SU-DHL-6 (cell line): ENCODE measurements around the gene PIM1.

ENCODE experiments used
- H2AFZ ChIP-seq: fragments of 200-600 bp; sonication (generic); 2 replicates; pipeline ENCODE4 v1.6.1; 2014; ENCODE audit warnings: low read depth, mild to moderate bottlenecking, moderate library complexity, mixed read lengths, antibody characterized with exemption, low read length; ENCODE audit not compliant: severe bottlenecking
- H3F3A ChIP-seq: fragments of 200-600 bp; shearing (Covaris generic); 2 replicates; pipeline ENCODE4 v1.6.0; 2016; ENCODE audit warnings: antibody characterized with exemption, mild to moderate bottlenecking; ENCODE audit not compliant: insufficient read depth
- H3K27ac ChIP-seq: fragments of 200-600 bp; sonication (generic); 2 replicates; pipeline ENCODE4 v1.5.1; 2016; ENCODE audit warnings: low read depth, mild to moderate bottlenecking, low read length, moderate library complexity, mixed read lengths
- H3K27me3 ChIP-seq: fragments of 200-600 bp; sonication (generic), shearing (Covaris generic); 2 replicates; pipeline ENCODE4 v1.6.0; 2014; ENCODE audit warnings: mild to moderate bottlenecking, low read length
- H3K36me3 ChIP-seq: fragments of 200-600 bp; sonication (generic); 2 replicates; pipeline ENCODE4 v1.6.1; 2014; ENCODE audit warnings: mild to moderate bottlenecking, low read length, mixed read lengths
- H3K4me2 ChIP-seq: fragments of 300-600, 200-600 bp; shearing (Covaris generic), sonication (generic); 2 replicates; pipeline ENCODE4 v1.6.0; 2014; ENCODE audit warnings: low read length, low read depth, mild to moderate bottlenecking; ENCODE audit not compliant: poor library complexity, severe bottlenecking
- H3K4me3 ChIP-seq: fragments of 200-600 bp; sonication (generic); 2 replicates; pipeline ENCODE4 v1.5.1; 2014; ENCODE audit warnings: antibody characterized with exemption, low read length, mild to moderate bottlenecking, mixed read lengths; ENCODE audit not compliant: insufficient read depth, poor library complexity, severe bottlenecking
- H3K79me2 ChIP-seq: fragments of 200-600 bp; sonication (generic); 2 replicates; pipeline ENCODE4 v1.6.1; 2014; ENCODE audit warnings: mild to moderate bottlenecking, low read length, moderate library complexity; ENCODE audit not compliant: insufficient read depth
- H3K9ac ChIP-seq: fragments of 200-600 bp; sonication (generic); 2 replicates; pipeline ENCODE4 v1.7.0; 2014; ENCODE audit warnings: mild to moderate bottlenecking, low read length
- H3K9me2 ChIP-seq: fragments of 200-600 bp; sonication (generic); replicated peaks from 2 replicates; pipeline ENCODE4 v1.6.1; 2014; ENCODE audit warnings: low read length; ENCODE audit not compliant: insufficient read depth
- H3K9me3 ChIP-seq: fragments of 200-600 bp; sonication (generic); 2 replicates; pipeline ENCODE4 v1.6.1; 2014; ENCODE audit warnings: low read length, mixed read lengths; ENCODE audit not compliant: insufficient read depth
- H4K20me1 ChIP-seq: fragments of 200-600 bp; sonication (generic); 2 replicates; pipeline ENCODE4 v1.6.1; 2014; ENCODE audit warnings: low read depth, mild to moderate bottlenecking, antibody characterized with exemption, low read length, moderate library complexity, mixed read lengths
- CTCF ChIP-seq: fragments of 200-600 bp; sonication (generic); IDR thresholded peaks from one replicate; pipeline ENCODE4 v1.5.1; 2017; ENCODE audit warnings: antibody characterized with exemption, mild to moderate bottlenecking, low read length, moderate library complexity; ENCODE audit not compliant: insufficient read depth, poor library complexity, severe bottlenecking
- EZH2phosphoT487 ChIP-seq: fragments of 200-600 bp; sonication (generic), shearing (Covaris generic); conservative IDR thresholded peaks from 2 replicates; pipeline ENCODE4 v1.6.1; 2018; ENCODE audit warnings: mild to moderate bottlenecking, antibody characterized with exemption, low read length, moderate library complexity, mixed read lengths

Gene PIM1

GRCh38 chr6:37176268-37177076 is 6.5 kb downstream of the PIM1 start:
- Histone ChIP-seq H3K4me2 (no peak overlapping the region), H3K27me3 (no peaks in the 10 kb centered on the region), H3K79me2 (peaks cover 32% of the 10 kb centered on the region), H3K4me3 (no peak overlapping the region), H2AFZ (no peak overlapping the region), H3F3A (peaks cover 63% of the 10 kb centered on the region), H3K36me3 (peaks cover 39% of the 10 kb centered on the region), H3K9me3 (no peaks in the 10 kb centered on the region), H4K20me1 (peaks cover 35% of the 10 kb centered on the region), H3K9me2 (no peaks in the 10 kb centered on the region), H3K27ac (no peak overlapping the region), H3K9ac (no peak overlapping the region)
- TF ChIP-seq CTCF (no peak), EZH2phosphoT487 (no peak)

GRCh38 chr6:37177077-37177934 is 7.4 kb downstream of the PIM1 start:
- Histone ChIP-seq H3K4me3 (no peak overlapping the region), H3K9ac (no peak overlapping the region), H3K9me2 (no peaks in the 10 kb centered on the region), H3F3A (peaks cover 56% of the 10 kb centered on the region), H3K79me2 (peaks cover 25% of the 10 kb centered on the region), H3K36me3 (peaks cover 34% of the 10 kb centered on the region), H3K4me2 (no peak overlapping the region), H3K27ac (no peak overlapping the region), H3K27me3 (no peaks in the 10 kb centered on the region), H3K9me3 (no peaks in the 10 kb centered on the region), H4K20me1 (peaks cover 34% of the 10 kb centered on the region), H2AFZ (no peak overlapping the region)
- TF ChIP-seq CTCF = peak; percentile 11
- no peak for TF ChIP-seq EZH2phosphoT487

GRCh38 chr6:37177935-37178517 is 8.1 kb downstream of the PIM1 start:
- no peaks in the 10 kb centered on the region for H3K9me3 ChIP-seq
- H3K27ac ChIP-seq = no peak overlapping the region
- peaks cover 18% of the 10 kb centered on the region for H3K79me2 ChIP-seq
- no peak overlapping the region for H3K9ac ChIP-seq
- no peaks in the 10 kb centered on the region for H3K27me3 ChIP-seq
- TF ChIP-seq EZH2phosphoT487 = no peak
- TF ChIP-seq CTCF = no peak
- H2AFZ ChIP-seq = no peak overlapping the region
- no peak overlapping the region for H3K4me3 ChIP-seq
- peaks cover 27% of the 10 kb centered on the region for H3K36me3 ChIP-seq
- peaks cover 49% of the 10 kb centered on the region for H3F3A ChIP-seq
- H3K4me2 ChIP-seq = no peak overlapping the region
- no peaks in the 10 kb centered on the region for H3K9me2 ChIP-seq
- peaks cover 27% of the 10 kb centered on the region for H4K20me1 ChIP-seq
